HG02798 (cell line): ENCODE measurements around the gene APPL2.
"Not testable (repeated sequence)": the region's sequence is repeated elsewhere in the genome, so short reads cannot be mapped to it uniquely, and the experiment has no call there.

Experiments
- ATAC-seq: cut with Tn5 transposase; IDR thresholded peaks from one replicate; pipeline ENCODE4 v1.9.1; 2021; ENCODE audit warnings: mild to moderate bottlenecking; ENCODE audit not compliant: unreplicated experiment, poor library complexity

APPL2 gene

DNA sequence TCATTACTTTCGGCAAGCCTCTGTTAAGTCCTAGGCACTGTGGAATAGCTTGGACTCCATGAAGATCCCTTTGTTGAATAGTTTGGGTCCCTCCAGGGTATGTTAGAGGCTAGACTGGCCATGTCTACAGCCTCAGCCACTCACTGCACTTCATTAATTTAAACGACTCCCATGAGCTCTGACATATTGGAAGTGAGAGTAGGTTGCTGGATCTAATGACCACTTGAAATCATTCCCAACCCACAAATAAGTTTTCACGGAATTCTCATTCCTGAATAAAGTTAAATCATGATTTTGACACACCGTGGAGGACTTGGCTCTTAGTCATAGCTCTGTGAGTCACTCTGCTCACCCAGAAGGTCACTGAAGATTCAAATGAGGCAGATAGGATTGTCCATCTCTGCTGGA lies 21.4 kb upstream of the APPL2 start:
- ATAC-seq = no peak

DNA sequence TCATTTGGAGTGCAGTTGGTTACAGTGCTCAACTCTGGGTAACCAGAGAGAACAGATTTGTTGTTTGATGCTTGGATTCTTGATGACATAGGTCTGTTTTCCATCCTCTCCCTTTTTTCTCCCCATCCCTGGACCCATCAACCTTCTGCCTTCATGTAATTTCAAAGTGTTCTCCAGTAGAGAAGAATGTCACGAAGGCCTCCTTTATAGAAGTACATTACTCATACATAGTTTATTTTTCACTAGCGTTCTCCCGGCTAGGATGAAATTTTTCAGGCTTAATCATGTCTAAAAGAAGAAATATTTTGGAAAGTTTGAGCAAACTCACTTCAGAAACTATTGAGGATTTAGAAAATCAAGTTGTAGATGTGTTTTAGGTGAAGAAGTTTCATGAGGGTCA lies 20.9 kb upstream of the APPL2 start:
- ATAC-seq = no peak

DNA sequence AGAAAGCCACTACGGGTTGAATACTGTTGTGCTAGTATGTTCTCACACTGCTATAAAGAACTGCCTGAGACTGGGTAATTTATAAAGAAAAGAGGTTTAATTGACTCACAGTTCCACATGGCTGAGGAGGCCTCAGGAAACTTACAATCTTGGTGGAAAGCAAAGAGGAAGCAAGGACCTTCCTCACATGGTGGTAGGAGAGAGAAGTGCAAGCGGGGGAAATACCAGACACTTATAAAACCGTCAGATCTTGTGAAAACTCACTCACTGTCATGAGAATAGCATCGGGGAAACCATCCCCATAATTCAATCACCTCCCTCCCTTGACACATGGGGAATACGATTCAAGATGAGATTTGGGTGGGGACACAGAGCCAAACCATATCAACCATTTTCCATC lies 20.5 kb upstream of the APPL2 start:
- not testable (repeated sequence) for ATAC-seq

DNA sequence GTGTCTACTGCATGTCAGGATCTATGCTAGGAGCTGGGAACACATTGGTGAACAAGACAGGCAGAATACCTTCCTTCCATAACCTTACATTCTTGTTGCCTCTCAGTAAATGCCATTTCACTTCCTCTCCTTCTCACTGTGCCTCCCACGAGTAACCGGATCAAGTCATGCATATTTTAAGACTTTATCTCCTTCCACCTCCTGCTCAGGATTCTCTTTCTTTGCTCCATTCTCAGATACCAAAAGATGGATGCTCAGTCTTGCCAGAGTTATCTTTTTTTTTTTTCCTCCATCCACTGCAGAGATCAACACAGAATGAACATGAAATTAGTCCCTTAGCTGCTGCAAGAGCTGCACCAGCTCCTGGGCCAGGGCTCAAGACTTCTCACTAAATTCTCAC lies 20.0 kb upstream of the APPL2 start:
- ATAC-seq = no peak

DNA sequence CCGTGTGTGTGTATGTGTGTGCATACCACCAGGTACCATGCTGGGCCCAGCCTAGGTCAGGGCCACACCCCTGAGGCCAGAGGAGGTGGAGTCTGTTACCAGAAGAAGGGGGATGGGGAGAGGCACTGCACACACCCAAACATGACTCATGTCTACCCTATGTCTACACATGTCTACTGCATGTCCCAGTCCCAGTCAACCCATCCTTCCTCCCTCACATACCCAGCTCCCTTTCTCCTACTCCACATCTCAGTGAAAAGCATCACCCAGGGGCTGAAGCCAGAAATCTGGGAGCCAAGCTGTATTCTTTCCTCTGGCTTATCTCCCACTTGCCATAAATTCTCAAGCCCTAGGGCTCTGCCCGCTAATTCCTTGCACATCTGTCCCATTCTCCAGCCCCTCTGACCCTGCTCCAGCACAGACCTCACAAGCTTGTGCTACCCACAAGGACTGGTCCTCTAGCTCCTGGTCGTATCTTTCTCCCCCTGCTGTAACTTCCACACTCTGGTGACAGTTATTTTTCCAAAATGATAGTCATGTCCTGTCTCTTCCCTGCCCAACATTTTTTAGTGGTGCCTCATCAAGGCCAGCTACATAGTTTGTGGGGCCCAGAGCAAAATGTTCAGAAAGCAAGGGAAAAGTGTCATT lies 18.0 kb upstream of the APPL2 start:
- ATAC-seq = no peak

DNA sequence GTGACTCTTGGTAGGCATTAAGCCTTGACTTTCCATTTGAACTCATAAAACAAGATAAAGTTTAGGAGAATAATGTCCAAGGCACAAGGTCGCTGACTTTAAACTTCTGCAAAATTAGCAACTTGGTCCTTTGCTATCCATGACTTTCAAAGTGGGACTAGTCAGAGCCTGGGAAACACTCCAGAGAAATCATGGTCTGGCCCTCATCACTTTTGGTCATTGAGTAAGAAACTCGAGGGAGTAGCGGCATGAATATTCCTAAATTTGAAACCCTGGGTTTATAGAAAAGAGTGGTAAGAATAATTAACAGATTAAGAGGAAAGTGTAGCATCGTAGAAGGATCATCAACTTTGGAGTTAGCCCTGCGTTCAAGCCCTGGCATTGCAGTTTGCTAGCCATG lies 16.9 kb upstream of the APPL2 start:
- ATAC-seq = no peak

DNA sequence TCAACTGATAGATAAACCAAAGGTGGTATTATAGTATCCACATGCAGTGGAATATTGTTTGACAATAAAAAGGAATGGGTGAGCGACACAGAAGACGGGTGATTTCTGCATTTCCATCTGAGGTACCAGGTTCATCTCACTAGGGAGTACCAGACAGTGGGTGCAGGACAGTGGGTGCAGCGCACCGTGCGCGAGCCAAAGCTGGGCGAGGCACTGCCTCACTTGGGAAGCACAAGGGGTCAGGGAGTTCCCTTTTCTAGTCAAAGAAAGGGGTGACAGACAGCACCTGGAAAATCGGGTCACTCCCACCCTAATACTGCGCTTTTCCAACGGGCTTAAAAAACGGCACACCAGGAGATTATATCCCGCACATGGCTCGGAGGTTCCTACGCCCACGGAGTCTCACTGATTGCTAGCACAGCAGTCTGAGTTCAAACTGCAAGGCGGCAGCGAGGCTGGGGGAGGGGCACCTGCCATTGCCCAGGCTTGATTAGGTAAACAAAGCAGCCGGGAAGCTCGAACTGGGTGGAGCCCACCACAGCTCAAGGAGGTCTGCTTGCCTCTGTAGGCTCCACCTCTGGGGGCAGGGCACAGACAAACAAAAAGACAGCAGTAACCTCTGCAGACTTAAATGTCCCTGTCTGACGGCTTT lies 9.9 kb upstream of the APPL2 start:
- ATAC-seq = not testable (repeated sequence)

DNA sequence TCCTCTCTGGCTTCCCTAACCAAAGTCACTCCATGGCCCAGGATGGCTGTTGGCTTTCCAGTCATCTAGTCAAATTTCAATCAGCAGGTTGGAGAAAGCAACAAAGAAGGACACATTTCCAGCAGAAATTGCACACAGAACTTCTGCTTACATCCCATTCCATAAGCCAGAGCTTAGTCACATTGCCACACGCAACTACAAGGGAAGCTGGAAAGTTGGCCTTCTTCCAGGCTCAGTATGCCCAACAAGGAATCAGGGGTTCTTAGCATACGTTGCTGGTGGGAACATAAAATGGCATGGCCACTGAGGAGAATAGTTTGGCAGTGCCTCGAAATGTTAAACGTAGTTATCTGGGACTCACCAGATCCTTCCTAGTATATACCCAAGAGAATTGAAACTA lies 9.3 kb upstream of the APPL2 start:
- no peak for ATAC-seq

DNA sequence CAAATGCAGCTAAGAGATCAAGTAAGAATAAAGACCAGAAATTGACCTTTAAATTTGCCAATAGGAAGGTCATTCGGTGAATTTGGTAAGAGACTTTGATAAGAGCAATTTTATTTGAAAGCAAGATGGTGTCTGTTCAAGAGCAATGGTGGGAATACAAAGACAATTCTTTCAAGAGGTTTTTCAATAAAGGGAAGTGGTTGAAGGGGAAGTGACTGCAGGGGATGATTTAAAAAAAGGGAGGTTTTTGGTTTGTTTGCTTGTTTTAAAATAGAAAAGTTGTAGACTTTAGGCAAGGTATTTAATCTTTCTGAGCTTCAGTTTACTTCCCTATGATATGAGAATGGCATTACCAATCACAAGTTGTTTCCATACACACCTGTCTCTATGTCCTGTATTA lies 4.3 kb upstream of the APPL2 start:
- no peak for ATAC-seq

DNA sequence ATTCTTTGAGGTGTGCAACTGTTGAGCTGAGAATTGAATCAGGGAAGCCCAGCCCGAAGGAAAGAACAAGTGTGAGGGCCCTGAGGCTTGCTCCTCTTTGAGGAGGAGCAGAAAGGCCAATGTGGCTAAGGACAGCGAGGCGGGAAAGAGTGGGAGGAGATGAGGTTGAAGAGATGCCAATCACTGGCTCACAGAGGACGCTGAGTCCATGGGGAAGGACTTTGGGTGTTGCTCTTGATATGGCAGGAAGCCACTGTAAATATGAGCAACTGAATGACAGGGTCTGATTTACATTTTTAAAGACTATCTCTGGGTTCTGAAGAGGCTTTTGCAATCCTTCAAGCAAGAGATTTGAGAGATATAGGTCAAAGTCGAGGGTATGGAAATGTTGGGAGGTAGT lies 3.3 kb upstream of the APPL2 start:
- no peak for ATAC-seq

DNA sequence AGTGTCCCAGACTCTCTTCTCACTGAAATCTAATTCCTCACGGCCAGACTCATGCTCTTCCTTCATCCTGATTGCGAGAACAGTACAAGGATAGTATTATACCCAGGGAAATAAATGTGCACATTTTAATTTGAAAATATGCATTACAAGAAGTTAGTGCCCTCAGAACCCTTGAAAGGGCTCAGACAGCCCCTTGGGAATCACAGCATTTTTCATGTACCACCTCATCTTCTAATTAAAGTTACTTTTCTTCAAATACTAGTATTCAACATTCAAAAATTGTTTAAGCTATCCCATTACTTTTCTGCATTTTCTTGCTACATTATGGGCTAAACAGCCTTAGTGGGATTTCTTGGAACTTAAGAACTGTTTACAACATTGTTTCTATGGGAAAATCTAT lies 1.7 kb upstream of the APPL2 start:
- no peak for ATAC-seq

DNA sequence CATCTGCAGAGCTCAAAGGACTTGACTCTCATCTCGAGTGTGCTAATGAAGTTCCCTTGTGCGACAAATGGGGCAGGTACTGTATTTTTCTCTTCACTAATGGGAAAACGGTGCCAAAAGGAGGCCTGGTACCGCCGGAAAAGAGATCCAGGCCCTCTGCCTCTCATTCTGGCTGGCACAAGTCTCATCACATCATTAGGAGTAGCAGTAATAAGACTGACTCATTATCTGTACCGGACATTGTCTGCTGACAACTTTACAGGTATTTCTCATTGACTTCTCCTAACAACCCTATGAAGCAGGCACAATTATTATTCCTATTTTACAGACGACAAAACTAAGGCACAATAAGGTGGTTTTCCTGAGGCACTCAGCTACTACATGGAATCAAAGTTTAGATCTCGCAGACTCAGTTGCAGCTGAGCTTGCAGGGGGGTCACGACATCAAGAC lies 668 bp downstream of the APPL2 start:
- no peak for ATAC-seq

DNA sequence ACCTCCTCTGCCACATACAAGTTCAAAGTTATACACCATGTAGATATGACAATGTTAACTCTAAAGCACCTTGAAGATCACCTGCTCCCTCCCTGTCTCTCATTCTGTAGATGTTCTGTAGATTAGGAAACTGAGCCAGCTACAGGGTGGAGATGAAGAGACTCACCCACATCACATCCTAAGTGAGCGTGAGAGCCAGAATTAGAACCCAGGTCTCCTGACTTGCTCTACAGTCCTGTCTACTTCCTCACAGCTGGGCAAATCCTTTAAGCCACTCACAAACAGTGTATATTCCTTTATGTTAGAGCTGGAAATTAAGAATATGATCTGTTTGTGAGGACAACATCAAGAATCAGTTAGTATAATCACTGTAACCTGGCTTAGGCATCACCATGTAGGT lies 1.8 kb downstream of the APPL2 start:
- ATAC-seq = no peak

DNA sequence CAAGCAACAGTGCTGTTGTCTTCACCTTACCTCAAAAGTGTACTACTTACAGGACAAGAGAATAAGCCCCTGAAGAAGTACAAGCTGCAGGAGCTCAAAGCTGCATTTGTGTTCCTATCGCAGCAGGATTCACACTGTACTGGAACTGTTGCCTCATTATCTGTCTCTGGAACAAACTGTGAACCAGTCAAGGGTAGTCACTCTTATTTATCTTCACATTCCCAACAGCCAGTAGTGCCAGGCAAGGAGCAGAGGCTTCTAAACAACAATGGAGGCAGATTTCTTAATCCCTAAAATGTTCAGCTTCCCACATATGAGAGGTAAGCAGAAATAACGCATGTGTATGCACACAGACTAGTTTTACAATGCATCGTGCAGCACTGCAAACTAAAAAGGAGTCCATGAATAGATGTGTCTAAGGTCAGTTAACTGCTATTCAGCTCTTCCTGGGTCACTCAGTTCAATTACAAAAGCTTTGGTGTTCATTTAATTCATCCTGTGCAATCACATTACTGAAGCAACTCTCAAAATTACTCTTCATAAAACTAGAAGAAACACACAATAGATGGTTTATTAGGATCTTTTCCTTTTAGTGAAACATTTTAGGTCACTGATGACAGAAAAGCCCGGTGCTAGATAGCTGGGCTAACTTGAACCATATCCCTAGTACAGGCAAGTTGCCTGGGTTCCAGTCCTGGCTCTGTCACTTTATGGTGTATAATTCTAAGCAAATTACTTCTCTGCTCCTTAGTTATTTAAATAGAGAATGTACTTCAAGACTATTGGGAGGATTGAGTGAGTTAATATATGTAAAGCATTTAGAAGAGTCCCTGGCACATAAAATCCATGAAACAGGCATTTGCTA lies 2.7 kb downstream of the APPL2 start:
- no peak for ATAC-seq

DNA sequence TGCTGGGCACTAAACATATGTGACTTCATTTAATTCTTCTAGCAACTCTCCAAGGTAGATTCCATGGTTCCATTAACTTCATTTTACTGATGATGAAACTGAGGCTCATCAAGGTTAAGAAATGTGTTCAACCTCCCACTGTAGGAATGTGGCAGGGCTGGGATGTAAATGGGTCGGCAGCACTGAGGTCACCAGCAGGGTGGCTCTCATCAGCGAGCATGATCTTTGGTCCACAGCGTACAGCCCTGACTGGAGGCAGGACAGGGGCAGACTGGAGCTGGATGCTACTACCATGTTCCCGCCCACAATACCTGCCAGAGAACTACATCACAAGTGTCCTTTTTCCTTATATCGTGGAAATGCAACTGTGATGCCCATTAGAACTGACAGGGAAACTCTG lies 4.6 kb downstream of the APPL2 start:
- no peak for ATAC-seq

DNA sequence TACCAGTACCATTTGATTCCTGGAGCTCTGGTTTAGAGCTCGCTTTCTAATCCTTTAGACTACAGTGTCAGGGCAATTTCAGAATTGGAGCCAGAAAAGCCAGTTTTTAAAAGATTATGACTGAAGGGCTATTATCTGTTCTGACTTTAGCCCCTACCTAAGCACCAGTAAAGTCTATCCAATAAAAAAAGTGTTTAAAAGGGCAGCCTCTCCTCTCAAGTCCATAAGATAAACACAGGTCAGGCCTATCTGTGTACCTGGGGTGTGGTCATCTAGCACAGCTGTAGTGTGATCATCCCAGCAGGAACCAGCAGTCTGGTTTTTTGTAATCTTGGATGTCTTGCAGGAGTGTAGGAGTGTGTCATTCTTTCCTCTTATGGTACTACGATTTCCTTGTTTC lies 6.6 kb downstream of the APPL2 start:
- no peak for ATAC-seq

DNA sequence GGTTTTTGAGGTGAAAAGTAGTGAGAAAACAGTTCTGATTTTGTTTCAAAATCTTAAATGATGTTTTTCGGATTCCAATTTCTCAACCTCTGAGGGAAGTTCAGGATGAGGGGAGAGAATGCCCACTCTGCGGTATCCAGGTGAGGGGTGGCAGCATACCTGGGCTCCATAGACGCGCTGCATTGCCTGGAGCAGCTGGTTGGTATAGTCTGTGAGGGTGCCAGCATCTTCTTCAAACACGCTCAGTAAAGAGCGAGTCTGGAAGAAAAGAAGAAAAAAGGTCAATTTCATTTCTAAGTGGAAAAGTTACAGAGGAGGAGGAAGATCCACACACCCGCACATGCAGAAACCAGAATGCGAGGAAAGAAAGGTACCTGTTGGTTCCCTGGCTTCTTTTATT lies 7.0 kb downstream of the APPL2 start:
- ATAC-seq = no peak

DNA sequence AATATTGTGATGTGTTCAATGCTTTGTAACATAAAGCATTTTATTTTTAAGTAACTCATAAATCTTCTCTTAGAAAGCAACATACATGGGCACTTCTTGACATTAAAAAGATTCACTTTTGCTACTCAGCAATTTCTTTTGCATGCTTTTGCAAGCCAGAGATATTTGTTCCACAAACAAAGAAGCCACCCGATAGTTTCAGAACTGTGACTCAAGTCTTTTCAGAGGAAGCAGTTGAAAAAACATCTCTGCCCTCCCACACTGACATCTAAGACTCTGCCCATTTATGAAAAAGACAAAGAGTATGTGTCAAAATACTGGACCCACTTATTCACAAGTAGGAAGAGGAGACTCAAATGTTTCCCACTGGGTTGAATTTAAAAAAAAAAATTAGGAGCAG lies 7.5 kb downstream of the APPL2 start:
- no peak for ATAC-seq

DNA sequence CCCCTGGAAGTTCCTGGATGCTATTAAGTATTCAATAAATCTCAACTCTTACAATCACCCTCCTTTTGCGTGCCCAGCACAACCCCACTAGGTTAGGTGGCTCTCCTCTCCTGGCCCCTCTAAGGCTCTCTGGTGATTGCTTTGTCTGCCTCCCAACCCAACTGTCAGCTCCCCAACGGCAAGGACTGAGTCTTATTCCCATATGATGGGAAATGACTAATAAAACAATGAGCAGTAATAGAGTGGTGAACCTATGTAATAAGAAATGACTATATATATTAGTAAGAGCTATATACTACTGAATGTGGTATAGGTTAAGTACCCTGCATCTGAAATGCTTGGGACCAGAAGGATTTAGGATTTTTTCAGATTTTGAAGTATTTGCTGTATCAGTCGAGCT lies 8.1 kb downstream of the APPL2 start:
- ATAC-seq = no peak

DNA sequence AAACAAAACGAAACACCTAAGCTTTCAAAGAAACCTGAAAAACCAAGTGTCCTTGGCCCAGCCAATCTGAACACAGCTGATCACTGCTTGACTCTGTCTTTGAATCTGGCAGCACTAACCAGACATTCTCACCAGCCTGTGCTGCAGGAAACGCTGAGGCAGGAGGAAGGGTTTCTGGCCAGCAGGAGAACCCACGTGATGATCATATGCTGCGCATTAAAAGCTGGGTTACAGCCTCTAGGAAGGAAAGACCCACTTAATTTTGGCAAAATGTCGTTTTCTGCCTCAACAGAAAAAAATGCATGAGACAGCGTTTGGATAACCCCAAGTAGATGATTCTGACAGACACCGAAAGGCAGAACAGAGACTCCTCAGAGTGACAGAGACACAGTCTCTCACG lies 9.8 kb downstream of the APPL2 start:
- ATAC-seq = no peak

DNA sequence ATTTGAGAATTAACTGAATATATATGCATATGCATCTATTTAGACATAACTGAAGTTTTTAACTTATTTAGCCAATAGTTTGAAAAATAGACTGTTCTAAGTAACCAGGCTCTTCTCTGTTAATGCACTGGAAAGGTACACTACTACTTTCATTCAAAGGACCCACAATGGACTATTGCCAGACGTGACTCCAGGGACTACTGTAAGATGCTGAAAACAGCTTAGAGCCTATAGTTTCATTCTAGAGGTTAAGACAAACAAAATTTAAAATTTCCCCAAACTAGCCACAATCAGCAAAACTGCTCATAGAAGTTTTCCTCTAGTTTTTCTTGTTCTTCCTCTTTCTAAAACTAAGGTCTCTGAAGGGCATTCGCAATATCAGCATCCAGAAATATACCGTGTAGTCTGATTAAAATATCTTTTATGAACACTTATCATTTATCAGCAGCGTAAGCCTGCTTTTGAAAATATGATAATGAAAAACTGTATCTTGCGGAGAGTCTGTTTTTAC lies 10.4 kb downstream of the APPL2 start:
- ATAC-seq = no peak
